H1 (cell line): Measurements from ENCODE around the gene CD226. TPM values are rescaled to one million over a fixed set of nuclear protein-coding genes. Genes with fewer than 3 reads are reported as not detected.

Experiments used
- GTF2F1 ChIP-seq: IDR thresholded peaks from 2 replicates; pipeline ENCODE4 v1.6.1; 2012; ENCODE audit warnings: low read depth, low read length, improper control_type of control experiment, borderline replicate concordance
- HDAC2 ChIP-seq, 2 experiments: fragments of 300-600 bp in 1 of 2; sonication (generic) in 1 of 2; IDR thresholded peaks; 2 replicates each; pipeline ENCODE4 v1.6.1; 2011 to 2012; ENCODE audit warnings: low read depth in 2 of 2, low read length in 2 of 2, mild to moderate bottlenecking in 2 of 2, moderate library complexity in 2 of 2, borderline replicate concordance in 1 of 2, inconsistent platforms in 1 of 2
- PHF8 ChIP-seq: fragments of 200-600 bp; sonication (generic); conservative IDR thresholded peaks from 2 replicates; pipeline ENCODE4 v1.7.1; 2012; ENCODE audit warnings: low read depth, mild to moderate bottlenecking, inconsistent platforms, low read length, moderate library complexity
- RFX5 ChIP-seq: IDR thresholded peaks from 2 replicates; pipeline ENCODE4 v1.6.1; 2011; ENCODE audit warnings: low read depth, low read length, improper control_type of control experiment, borderline replicate concordance
- SIN3A ChIP-seq, 2 experiments: IDR thresholded peaks in 1 of 2; conservative IDR thresholded peaks in 1 of 2; 2 replicates each; pipeline ENCODE4 v1.6.1; 2011 to 2012; ENCODE audit warnings: low read length in 2 of 2, improper control_type of control experiment in 1 of 2, low read depth in 1 of 2, mild to moderate bottlenecking in 1 of 2
- polyA plus RNA-seq, 7 experiments: library from polyadenylated mRNA; depleted of rRNA in 3 of 7; stranded (reverse) in 5 of 7; unstranded in 2 of 7; fragments of >200 nt in 5 of 7; fragments of 200-250 nt in 2 of 7; gene quantifications; 1 replicate in 5 of 7; 2 replicates in 1 of 7; 4 replicates in 1 of 7; pipeline versions ENCODE4 v1.2.1 to v1.2.3, GENCODE V29; 2011 to 2013; ENCODE audit warnings: missing spikeins in 2 of 7, mixed read lengths in 2 of 7
- total RNA-seq: library from RNA; stranded (reverse); fragmentation: NEBNext Ultra II Directional; extraction: Animal tissue kit (Norgen Biotek cat#: 25700); gene quantifications from 2 replicates; pipeline ENCODE4 v1.2.1, GENCODE V29; 2021

Gene CD226
- total and polyA plus RNA-seq, 2 of the 8 experiments (the other 6 are each of a cell fraction or from before 2014, with no cell fraction given), result not detected

- no peak for TF ChIP-seq PHF8
- no peak for TF ChIP-seq HDAC2 (IDR thresholded peaks at IDR 0.05; ENCODE audit: borderline replicate concordance in 1 of 2, low read depth in 2 of 2, low read length in 2 of 2)
- TF ChIP-seq GTF2F1, result no peak
- TF ChIP-seq SIN3A (conservative IDR thresholded peaks at IDR 0.05 in 1 of 2, IDR thresholded peaks at IDR 0.05 in 1 of 2; ENCODE audit: low read depth in 1 of 2, low read length in 2 of 2), result no peak
- no peak for TF ChIP-seq RFX5
Measured at GRCh38 chr18:69945220-69946114, 2.2 kb downstream of the CD226 start (continued).
